Measurements from ENCODE around the gene ERCC2. TPM values are rescaled to one million over a fixed set of nuclear protein-coding genes. Genes with fewer than 3 reads are reported as not detected.
A peak's percentile ranks its signal among the peaks of the same experiment; 100 is the strongest.

Gene ERCC2
- polyA plus RNA-seq, 1 donor (not counting 4 experiments of a cell fraction or from before 2014, with no cell fraction given), result 27.6 TPM

- Histone ChIP-seq H3K79me2 (ENCODE audit: control insufficient read depth, insufficient read depth, low read length) (peaks cover 2% of the 10 kb centered on the region), H3K4me2 (ENCODE audit: control insufficient read depth, extremely low read depth, insufficient read depth, low read depth, low read length) (no peak overlapping the region)
Observed at GRCh38 chr19:45380107-45380506, 9.7 kb upstream of the ERCC2 start.

GRCh38 chr19:45376045-45376724 lies 5.8 kb upstream of the ERCC2 start:
- Histone ChIP-seq H3K4me2 (ENCODE audit: control insufficient read depth, extremely low read depth, insufficient read depth, low read depth, low read length) (no peak overlapping the region), H3K9me1 (ENCODE audit: control insufficient read depth, extremely low read depth, insufficient read depth, low read length) (no peaks in the 10 kb centered on the region), H3K27me3 (ENCODE audit: control insufficient read depth, extremely low read depth, insufficient read depth, low read length) (no peaks in the 10 kb centered on the region), H3K79me2 (ENCODE audit: control insufficient read depth, insufficient read depth, low read length) (no peaks in the 10 kb centered on the region), H3K36me3 (ENCODE audit: control insufficient read depth in 2 of 2, extremely low read depth in 1 of 2, insufficient read depth in 2 of 2, low read length in 2 of 2) (peaks cover 6 to 9% of the 10 kb centered on the region in 2 experiments), H4K20me1 (ENCODE audit: control insufficient read depth, extremely low read depth, insufficient read depth, low read length) (no peaks in the 10 kb centered on the region), H3K4me3 (ENCODE audit: control insufficient read depth in 2 of 3, extremely low read depth in 1 of 3, insufficient read depth in 2 of 3, low read depth in 1 of 3, low read length in 3 of 3) (no peak overlapping the region), H3K9ac (ENCODE audit: control insufficient read depth, extremely low read depth, insufficient read depth, low read length) (no peak overlapping the region), H3K27ac (ENCODE audit: control insufficient read depth, insufficient read depth, low read length) (peak overlapping the region; percentile 45), H3K9me3 (ENCODE audit: control insufficient read depth, low read depth, low read length) (no peaks in the 10 kb centered on the region), H2AFZ (ENCODE audit: control insufficient read depth, low read length) (no peak overlapping the region), H3K4me1 (ENCODE audit: control insufficient read depth, extremely low read depth, insufficient read depth, low read length) (peaks cover 21% of the 10 kb centered on the region)
- peak; percentile 69 for DNase-seq (ENCODE audit: low read depth, low spot score)
- no peak for TF ChIP-seq EZH2 (IDR thresholded peaks at IDR 0.05; ENCODE audit: low read length)
- peak; percentile 75 for FAIRE-seq
- dilution Hi-C loops (cut with MboI; ENCODE audit: extremely low pct_ligation_motif_present, low sequenced_read_pairs), result no loop called here

More at GRCh38 chr19:45380107-45380506, 9.7 kb upstream of the ERCC2 start:
- H3K9ac ChIP-seq (ENCODE audit: control insufficient read depth, extremely low read depth, insufficient read depth, low read length), result no peak overlapping the region
- no peaks in the 10 kb centered on the region for H3K27me3 ChIP-seq (ENCODE audit: control insufficient read depth, extremely low read depth, insufficient read depth, low read length)
- H4K20me1 ChIP-seq (ENCODE audit: control insufficient read depth, extremely low read depth, insufficient read depth, low read length), result no peaks in the 10 kb centered on the region
- dilution Hi-C loops (cut with MboI; ENCODE audit: extremely low pct_ligation_motif_present, low sequenced_read_pairs), result no loop called here
- no peak overlapping the region for H3K4me3 ChIP-seq (ENCODE audit: control insufficient read depth in 2 of 3, extremely low read depth in 1 of 3, insufficient read depth in 2 of 3, low read depth in 1 of 3, low read length in 3 of 3)
- H3K9me1 ChIP-seq (ENCODE audit: control insufficient read depth, extremely low read depth, insufficient read depth, low read length), result no peaks in the 10 kb centered on the region
- no peak for FAIRE-seq
- no peak for DNase-seq (ENCODE audit: low read depth, low spot score)
- no peak overlapping the region for H2AFZ ChIP-seq (ENCODE audit: control insufficient read depth, low read length)
- TF ChIP-seq EZH2 (IDR thresholded peaks at IDR 0.05; ENCODE audit: low read length) (no peak), CTCF (optimal IDR thresholded peaks at IDR 0.05 in 1 of 3, IDR thresholded peaks at IDR 0.05 in 1 of 3, conservative IDR thresholded peaks at IDR 0.05 in 1 of 3; ENCODE audit: extremely low read depth in 1 of 3, insufficient read depth in 2 of 3, low read length in 3 of 3) (no peak)
- peak overlapping the region; percentile 1 for H3K27ac ChIP-seq (ENCODE audit: control insufficient read depth, insufficient read depth, low read length)
- peaks cover 13 to 21% of the 10 kb centered on the region in 2 experiments for H3K36me3 ChIP-seq (ENCODE audit: control insufficient read depth in 2 of 2, extremely low read depth in 1 of 2, insufficient read depth in 2 of 2, low read length in 2 of 2)
- no peaks in the 10 kb centered on the region for H3K9me3 ChIP-seq (ENCODE audit: control insufficient read depth, low read depth, low read length)
- H3K4me1 ChIP-seq (ENCODE audit: control insufficient read depth, extremely low read depth, insufficient read depth, low read length), result peaks cover 21% of the 10 kb centered on the region

Measured in keratinocyte (primary cell).